Upper lobe of left lung (tissue), 6 donors: ENCODE results near the gene HS6ST1. TPM values are rescaled to one million over a fixed set of nuclear protein-coding genes. Genes with fewer than 3 reads are reported as not detected.
"Not testable (repeated sequence)": the region's sequence is repeated elsewhere in the genome, so short reads cannot be mapped to it uniquely, and the experiment has no call there.

ENCODE experiments used
- ATAC-seq, 2 donors: fragments of 200-7000 bp; cut with Tn5 transposase; one replicate each; pipeline ENCODE4 v1.9.1; 2022; ENCODE audit warnings: mild to moderate bottlenecking in 2 of 2, moderate library complexity in 2 of 2; ENCODE audit not compliant: low FRiP score in 2 of 2
- DNase-seq, 2 donors: peaks; one replicate each; pipeline ENCODE4 v3.0.0-alpha.2; 2019 to 2020
- H3K27ac ChIP-seq, 4 donors: fragments of 200-600 bp; sonication (generic); one replicate each; pipeline ENCODE4 v1.5.1; 2016 to 2019
- H3K27me3 ChIP-seq, 4 donors: fragments of 200-600 bp; sonication (generic); one replicate each; pipeline ENCODE4 v1.5.1; 2017 to 2019
- H3K36me3 ChIP-seq, 4 donors: fragments of 200-600 bp; sonication (generic); one replicate each; pipeline ENCODE4 v1.5.1; 2016 to 2019
- H3K4me1 ChIP-seq, 4 donors: fragments of 200-600 bp; sonication (generic); one replicate each; pipeline ENCODE4 v1.5.1; 2018 to 2019
- H3K4me3 ChIP-seq, 4 donors: fragments of 200-600 bp; sonication (generic); one replicate each; pipeline ENCODE4 v1.5.1; 2017 to 2019; ENCODE audit warnings: mild to moderate bottlenecking in 2 of 4, moderate library complexity in 1 of 4
- H3K9me3 ChIP-seq, 4 donors: fragments of 200-600 bp; sonication (generic); one replicate each; pipeline ENCODE4 v1.5.1; 2018 to 2019
- EP300 ChIP-seq, 4 donors: sonication (generic); formaldehyde crosslinking; IDR thresholded peaks; one replicate each; pipeline ENCODE4 v1.5.1; 2017; ENCODE audit warnings: antibody characterized with exemption in 4 of 4, control low read depth in 2 of 4
- POLR2A ChIP-seq, 4 donors: fragments of 450-650 bp; IDR thresholded peaks; one replicate each; pipeline ENCODE4 v1.5.1; 2016 to 2017; ENCODE audit warnings: antibody characterized with exemption in 4 of 4, mild to moderate bottlenecking in 2 of 4
- POLR2AphosphoS5 ChIP-seq, 2 donors: sonication (generic); formaldehyde crosslinking; IDR thresholded peaks; one replicate each; pipeline ENCODE4 v1.5.1; 2017; ENCODE audit warnings: antibody characterized with exemption in 2 of 2
- WGBS, 2 donors: methylation state at CpG; one replicate each; pipeline ENCODE4 v1.1.5; 2017 to 2018; 5-methylcytosine and 5-hydroxymethylcytosine counted together
- total RNA-seq, 6 donors: library from RNA; depleted of rRNA in 4 of 6; stranded (reverse); fragments of >200 nt in 4 of 6; gene quantifications; one replicate each; pipeline versions ENCODE4 v1.1.0 to v1.2.1, GENCODE V29; 2016 to 2021
- TF ChIP-seq, protein P1 (sequence below), 6 experiments: fragments of 450-650 bp in 4 of 6; fragments of 200-600 bp in 2 of 6; sonication (generic) in 2 of 6; IDR thresholded peaks; one replicate each; pipeline ENCODE4 v1.5.1; 2016 to 2019; ENCODE audit warnings: antibody characterized with exemption in 6 of 6
- donor health status: DM: no; HTN: no; CAD: no; lungs with moderate emphysema.
- donor health status: DM: no; HTN: yes; CAD: no; lungs with severe emphysema.

The HS6ST1 gene
- total RNA-seq, 6 donors from 2014 or later, result 24.0 to 96.8 (median 37.0) TPM

DNA sequence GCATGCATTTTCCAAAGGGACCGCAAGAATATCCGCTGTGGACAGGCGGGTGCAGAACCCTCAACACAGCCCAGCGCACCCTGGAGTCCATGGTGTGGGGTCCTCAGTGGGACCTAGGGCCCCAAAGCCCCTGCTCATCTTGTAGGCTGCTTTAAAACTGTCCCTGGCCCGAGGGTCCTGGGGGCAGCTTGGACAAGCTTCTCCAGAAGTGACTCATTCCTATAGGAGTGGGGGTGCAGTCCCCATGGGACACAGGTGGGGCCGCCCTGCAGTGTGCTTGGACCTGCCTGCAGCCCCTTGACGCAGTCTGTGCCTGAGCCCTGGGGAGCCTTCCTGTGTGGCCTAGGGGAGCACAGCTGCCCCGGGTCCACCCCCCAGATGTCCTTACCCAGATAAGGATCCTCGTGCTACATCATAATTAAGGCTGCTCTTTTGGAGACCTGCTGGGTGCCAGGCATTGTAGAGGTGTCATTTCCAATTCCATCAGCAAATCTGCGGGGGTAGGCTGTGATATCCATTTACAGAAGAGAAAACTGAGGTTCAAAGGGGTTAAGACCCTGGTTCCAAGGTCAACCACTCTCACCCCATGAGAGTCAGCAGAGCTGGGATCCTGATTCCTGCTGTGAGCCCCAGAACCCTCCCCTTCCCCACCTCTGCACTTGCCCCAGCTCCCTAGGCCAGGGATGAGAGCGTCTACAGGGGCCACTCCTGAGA is 1.7 kb upstream of the HS6ST1 start:
- H3K27ac ChIP-seq, result no peak overlapping the region
- peak in 1 of 2 donors; percentile 28 for DNase-seq

DNA sequence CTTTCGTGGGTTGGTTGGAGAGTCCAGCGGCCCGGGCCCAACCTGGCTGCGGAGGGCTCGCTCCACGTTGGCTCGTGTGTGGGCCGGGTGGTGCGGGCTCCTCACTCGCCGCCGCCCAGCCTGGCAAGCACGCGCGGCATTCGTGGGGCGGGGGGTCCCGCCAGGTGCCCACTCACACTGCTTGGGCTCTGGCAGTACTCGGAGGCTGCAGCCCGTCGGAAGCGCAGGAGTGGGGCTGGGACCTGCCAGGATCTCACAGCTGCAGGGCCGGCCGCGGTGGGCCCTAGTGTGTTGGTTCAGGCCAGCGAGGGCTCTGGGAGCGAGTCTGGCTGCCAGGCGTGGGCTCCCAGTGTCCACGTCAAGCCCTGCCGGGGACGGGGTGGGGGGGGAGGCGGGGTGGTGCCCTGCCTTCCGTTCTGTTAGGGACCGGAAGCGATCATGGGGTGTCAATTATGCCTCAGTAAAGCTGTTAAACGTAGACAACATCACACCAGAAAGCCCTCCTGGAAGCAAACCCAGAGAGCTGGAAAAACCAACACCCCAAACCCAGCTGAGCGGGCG is 1.0 kb upstream of the HS6ST1 start:
- WGBS, 2 donors, result 66 to 80% methylated on average over 8 to 34 of the region's 38 CpGs
- DNase-seq (peak in 1 of 2 donors; percentile 84), ATAC-seq (no peak)
- no peaks in the 10 kb centered on the region for H3K27me3 ChIP-seq
- peaks cover 25 to 57% (median 38%) of the 10 kb centered on the region in 4 donors for H3K4me1 ChIP-seq
- H3K9me3 ChIP-seq, result no peaks in the 10 kb centered on the region
- H3K36me3 ChIP-seq, result peaks cover 0 to 7% (median 0%) of the 10 kb centered on the region in 4 donors
- TF ChIP-seq EP300 (IDR thresholded peaks at IDR 0.05) (no peak), POLR2A (IDR thresholded peaks at IDR 0.05) (no peak), POLR2AphosphoS5 (IDR thresholded peaks at IDR 0.05) (no peak)
- TF ChIP-seq, protein P1, sequence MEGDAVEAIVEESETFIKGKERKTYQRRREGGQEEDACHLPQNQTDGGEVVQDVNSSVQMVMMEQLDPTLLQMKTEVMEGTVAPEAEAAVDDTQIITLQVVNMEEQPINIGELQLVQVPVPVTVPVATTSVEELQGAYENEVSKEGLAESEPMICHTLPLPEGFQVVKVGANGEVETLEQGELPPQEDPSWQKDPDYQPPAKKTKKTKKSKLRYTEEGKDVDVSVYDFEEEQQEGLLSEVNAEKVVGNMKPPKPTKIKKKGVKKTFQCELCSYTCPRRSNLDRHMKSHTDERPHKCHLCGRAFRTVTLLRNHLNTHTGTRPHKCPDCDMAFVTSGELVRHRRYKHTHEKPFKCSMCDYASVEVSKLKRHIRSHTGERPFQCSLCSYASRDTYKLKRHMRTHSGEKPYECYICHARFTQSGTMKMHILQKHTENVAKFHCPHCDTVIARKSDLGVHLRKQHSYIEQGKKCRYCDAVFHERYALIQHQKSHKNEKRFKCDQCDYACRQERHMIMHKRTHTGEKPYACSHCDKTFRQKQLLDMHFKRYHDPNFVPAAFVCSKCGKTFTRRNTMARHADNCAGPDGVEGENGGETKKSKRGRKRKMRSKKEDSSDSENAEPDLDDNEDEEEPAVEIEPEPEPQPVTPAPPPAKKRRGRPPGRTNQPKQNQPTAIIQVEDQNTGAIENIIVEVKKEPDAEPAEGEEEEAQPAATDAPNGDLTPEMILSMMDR (IDR thresholded peaks at IDR 0.05), result no peak
- H3K27ac ChIP-seq, result no peak overlapping the region
- H3K4me3 ChIP-seq, result peak overlapping the region in 2 of 4 donors; percentile 52 to 79

More for the DNA sequence above, 1.7 kb upstream of the HS6ST1 start:
- Histone ChIP-seq H3K9me3 (no peaks in the 10 kb centered on the region), H3K4me3 (no peak overlapping the region), H3K4me1 (peaks cover 21 to 50% (median 38%) of the 10 kb centered on the region in 4 donors), H3K27me3 (no peaks in the 10 kb centered on the region), H3K36me3 (peaks cover 0 to 7% (median 0%) of the 10 kb centered on the region in 4 donors)
- 85 to 100% methylated on average over 1 to 11 of the region's 11 CpGs for WGBS, 2 donors
- TF ChIP-seq POLR2A (IDR thresholded peaks at IDR 0.05) (no peak), EP300 (IDR thresholded peaks at IDR 0.05) (no peak)
- no peak for ATAC-seq

DNA sequence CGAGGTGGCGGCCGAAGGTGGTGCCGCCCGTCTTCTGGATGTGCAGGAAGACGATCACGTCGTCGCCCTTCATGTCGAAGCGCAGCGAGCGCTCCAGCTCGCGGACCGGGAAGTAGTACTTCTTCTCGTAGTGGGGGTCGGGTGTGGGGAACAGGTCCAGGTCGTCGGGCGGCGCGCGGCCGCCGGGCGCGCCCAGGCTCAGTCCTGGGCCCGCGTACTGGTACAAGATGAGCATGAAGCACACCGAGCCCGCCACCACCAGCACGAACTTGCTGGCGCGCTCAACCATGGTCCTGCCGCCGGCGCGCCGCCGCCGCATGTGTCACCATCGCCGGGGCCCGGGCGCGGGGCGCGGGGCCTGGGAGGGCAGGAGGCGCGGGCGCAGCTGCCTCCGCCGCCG is 423 bp downstream of the HS6ST1 start:
- peak; percentile 20 to 89 for DNase-seq
- H3K9me3 ChIP-seq, H3K27ac ChIP-seq, ATAC-seq, H3K27me3 ChIP-seq: not testable (repeated sequence)
- peaks cover 0 to 11% (median 0%) of the 10 kb centered on the region in 4 donors for H3K36me3 ChIP-seq
- WGBS, 2 donors, result no CpG with 5 or more reads among the region's 55 CpGs
- H3K4me3 ChIP-seq, result peak overlapping the region; percentile 52 to 79 (median 66)
- H3K4me1 ChIP-seq, result peaks cover 28 to 71% (median 42%) of the 10 kb centered on the region in 4 donors

DNA sequence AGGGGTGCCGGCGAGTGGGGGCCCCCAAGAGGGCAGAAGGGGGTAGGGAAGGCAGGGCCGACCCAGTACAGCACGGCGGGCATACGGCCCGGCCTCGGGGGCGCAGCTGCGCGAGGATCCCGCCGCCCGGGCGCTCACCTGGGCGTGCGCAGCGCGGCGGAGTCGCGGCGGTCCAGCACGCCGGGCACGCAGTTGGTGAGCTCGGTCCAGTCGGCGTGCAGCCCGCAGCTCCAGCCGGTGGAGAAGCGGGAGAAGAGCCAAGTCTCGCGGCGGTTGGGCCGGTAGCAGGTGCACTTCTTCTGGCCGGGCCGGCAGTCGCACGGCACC is 806 bp downstream of the HS6ST1 start:
- not testable (repeated sequence) for H3K9me3 ChIP-seq, H3K27me3 ChIP-seq, ATAC-seq, DNase-seq
- Histone ChIP-seq H3K36me3 (peaks cover 0 to 11% (median 0%) of the 10 kb centered on the region in 4 donors), H3K27ac (peak overlapping the region in 2 of 4 donors; percentile 40 to 58), H3K4me3 (peak overlapping the region; percentile 52 to 79 (median 64)), H3K4me1 (peaks cover 27 to 73% (median 42%) of the 10 kb centered on the region in 4 donors)
- 0% methylated on average over 2 of the region's 40 CpGs; no CpG with 5 or more reads in 1 of the 2 donors for WGBS, 2 donors

DNA sequence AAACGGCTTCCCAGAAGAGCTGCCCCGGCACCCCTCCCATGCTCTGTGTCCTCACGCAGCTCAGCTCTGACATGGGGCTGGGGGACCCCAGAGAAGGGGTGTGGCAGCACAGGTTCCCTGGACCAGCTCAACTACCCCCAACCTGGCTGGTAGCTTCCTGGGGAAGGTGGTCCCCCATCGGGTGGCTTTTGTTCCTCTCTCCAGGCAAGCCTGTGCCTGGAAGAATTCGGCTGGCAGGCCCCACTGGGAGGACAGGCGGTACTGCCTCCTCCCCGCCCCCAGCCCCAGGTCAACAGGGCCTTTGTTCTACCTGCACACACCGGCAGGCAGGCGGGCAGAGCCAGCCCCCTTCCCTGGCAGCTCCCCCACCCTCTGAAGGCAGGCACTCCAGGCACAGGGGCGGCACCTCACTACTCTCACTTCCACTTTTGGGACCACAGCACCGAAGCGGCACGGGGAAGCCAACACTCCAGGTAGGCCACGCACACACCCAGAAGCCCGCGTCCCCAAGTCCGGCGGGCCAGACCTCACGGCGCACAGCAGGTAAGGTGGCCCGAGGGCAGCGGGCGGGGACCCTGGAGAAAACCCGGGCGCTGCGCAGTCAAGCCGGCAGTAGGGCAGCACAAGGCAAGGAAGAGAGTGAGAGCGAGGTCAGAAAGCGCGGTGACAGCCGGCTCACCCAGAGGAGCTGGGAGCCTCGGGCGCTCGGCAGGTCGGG is 1.3 kb downstream of the HS6ST1 start:
- TF ChIP-seq POLR2A (IDR thresholded peaks at IDR 0.05), result no peak
- TF ChIP-seq, protein P1 (IDR thresholded peaks at IDR 0.05), result no peak
- no peak for TF ChIP-seq EP300 (IDR thresholded peaks at IDR 0.05)
- TF ChIP-seq POLR2AphosphoS5 (IDR thresholded peaks at IDR 0.05), result no peak
- H3K36me3 ChIP-seq, result peaks cover 0 to 11% (median 0%) of the 10 kb centered on the region in 4 donors
- H3K4me3 ChIP-seq, result peak overlapping the region; percentile 52 to 79 (median 64)
- peak overlapping the region in 2 of 4 donors; percentile 40 to 58 for H3K27ac ChIP-seq
- 15 to 20% methylated on average over 9 to 17 of the region's 35 CpGs for WGBS, 2 donors
- H3K27me3 ChIP-seq, result no peaks in the 10 kb centered on the region
- peak; percentile 31 to 87 for DNase-seq
- no peaks in the 10 kb centered on the region for H3K9me3 ChIP-seq
- peaks cover 22 to 68% (median 38%) of the 10 kb centered on the region in 4 donors for H3K4me1 ChIP-seq
- ATAC-seq, result no peak

DNA sequence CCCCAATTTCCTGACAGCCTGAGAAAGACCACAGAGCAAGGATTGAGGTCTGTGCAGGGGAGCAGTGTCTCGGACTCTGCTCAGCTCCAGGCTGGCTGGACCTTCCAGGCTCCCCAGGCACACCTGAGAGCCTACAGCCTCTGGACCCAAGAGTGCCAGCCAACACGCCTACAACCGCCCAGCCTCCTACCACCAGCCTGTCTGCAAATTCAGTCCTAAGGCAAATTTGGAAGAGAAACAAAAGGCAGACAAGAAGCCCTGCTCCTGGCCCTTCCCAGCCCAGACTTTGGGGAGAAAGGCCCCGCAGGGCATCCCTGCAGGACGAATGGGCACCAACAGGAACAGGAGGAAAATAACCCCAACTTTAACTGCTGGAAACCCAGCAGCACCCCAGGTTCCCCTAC is 1.9 kb downstream of the HS6ST1 start:
- Histone ChIP-seq H3K27ac (peak overlapping the region in 2 of 4 donors; percentile 40 to 58), H3K9me3 (no peaks in the 10 kb centered on the region), H3K4me3 (peak overlapping the region; percentile 52 to 79 (median 64)), H3K36me3 (peaks cover 0 to 11% (median 0%) of the 10 kb centered on the region in 4 donors), H3K27me3 (no peaks in the 10 kb centered on the region), H3K4me1 (peaks cover 21 to 66% (median 37%) of the 10 kb centered on the region in 4 donors)
- 57 to 61% methylated on average over 5 of the region's 5 CpGs for WGBS, 2 donors
- DNase-seq (peak in 1 of 2 donors; percentile 16), ATAC-seq (no peak)
- TF ChIP-seq, protein P1 (IDR thresholded peaks at IDR 0.05), result no peak
- TF ChIP-seq POLR2AphosphoS5 (IDR thresholded peaks at IDR 0.05), result no peak
- TF ChIP-seq EP300 (IDR thresholded peaks at IDR 0.05), result no peak
- no peak for TF ChIP-seq POLR2A (IDR thresholded peaks at IDR 0.05)
